T-cell (primary cell): ENCODE data around the gene CABCOCO1. TPM values are rescaled to one million over a fixed set of nuclear protein-coding genes. Genes with fewer than 3 reads are reported as not detected.

Experiments
- ATAC-seq, 4 experiments: fragments of 200-7000 bp in 3 of 4; fragments of 150-1000 bp in 1 of 4; cut with Tn5 transposase; replicated peaks in 1 of 4; 1 replicate in 3 of 4; 2 replicates in 1 of 4; pipeline ENCODE4 v1.10.0; 2021; ENCODE audit warnings: moderate library complexity in 3 of 4, mild to moderate bottlenecking in 2 of 4, moderate number of reproducible peaks in 1 of 4
- CTCF ChIA-PET, 2 donors: fragments of 300-600 bp; sonication (Branson Sonifier 250); formaldehyde crosslinking; loops; one replicate each; lab custom pipeline; 2022; ENCODE audit warnings: antibody characterized with exemption in 2 of 2; lab: Charles Lee
- POLR2A ChIA-PET, 2 donors: fragments of 300-600 bp; sonication (Branson Sonifier 250); formaldehyde crosslinking; loops; one replicate each; lab custom pipeline; 2022; ENCODE audit warnings: antibody characterized with exemption in 2 of 2; lab: Charles Lee
- DNase-seq, 35 experiments: peaks; one replicate each; pipeline versions ENCODE4 v3.0.0 to v3.0.0-alpha.2; 2013 to 2023
- H3K27ac ChIP-seq: one replicate; pipeline ENCODE4 v1.5.1; 2013; ENCODE audit warnings: low read length
- H3K27me3 ChIP-seq, 2 experiments: replicated peaks in 1 of 2; 1 replicate in 1 of 2; 2 replicates in 1 of 2; pipeline versions ENCODE4 v1.6.1 to v1.7.0; 2013; ENCODE audit warnings: low read length in 1 of 2, mixed read lengths in 1 of 2; ENCODE audit not compliant: control insufficient read depth in 2 of 2, insufficient read depth in 2 of 2; ENCODE audit errors: extremely low read depth in 1 of 2
- H3K36me3 ChIP-seq, 2 donors: 1 replicate in 1 of 2; 2 replicates in 1 of 2; pipeline versions ENCODE4 v1.6.1 to v1.7.0; 2013; ENCODE audit warnings: low read length in 1 of 2; ENCODE audit not compliant: control insufficient read depth in 2 of 2, insufficient read depth in 1 of 2; ENCODE audit errors: extremely low read depth in 1 of 2
- H3K4me1 ChIP-seq, 2 experiments: 1 replicate in 1 of 2; 2 replicates in 1 of 2; pipeline versions ENCODE4 v1.6.1 to v1.7.0; 2013; ENCODE audit warnings: low read length in 2 of 2, mixed read lengths in 1 of 2; ENCODE audit not compliant: insufficient read depth in 2 of 2, control insufficient read depth in 1 of 2; ENCODE audit errors: extremely low read depth in 1 of 2
- H3K4me3 ChIP-seq, 2 donors: 1 replicate in 1 of 2; 2 replicates in 1 of 2; pipeline versions ENCODE4 v1.5.1 to v1.7.0; 2013; ENCODE audit warnings: mild to moderate bottlenecking in 2 of 2, low read length in 1 of 2, moderate library complexity in 1 of 2; ENCODE audit not compliant: control insufficient read depth in 1 of 2; ENCODE audit errors: extremely low read depth in 1 of 2
- H3K9me3 ChIP-seq: 2 replicates; pipeline ENCODE4 v1.7.0; 2013
- H3K27ac Mint-ChIP-seq, 2 donors: one replicate each; pipeline ENCODE4 v1.8.0; 2020 to 2021; ENCODE audit warnings: mild to moderate bottlenecking in 2 of 2, mixed read lengths in 2 of 2
- H3K27me3 Mint-ChIP-seq, 2 donors: one replicate each; pipeline ENCODE4 v1.8.0; 2021 to 2022; ENCODE audit warnings: mixed read lengths in 2 of 2
- H3K36me3 Mint-ChIP-seq: one replicate; pipeline ENCODE4 v1.8.0; 2021; ENCODE audit warnings: mixed read lengths
- H3K4me1 Mint-ChIP-seq, 3 donors: one replicate each; pipeline ENCODE4 v1.8.0; 2020 to 2022; ENCODE audit warnings: mixed read lengths in 3 of 3, mild to moderate bottlenecking in 1 of 3
- H3K4me3 Mint-ChIP-seq, 3 donors: one replicate each; pipeline ENCODE4 v1.8.0; 2020 to 2022; ENCODE audit warnings: mild to moderate bottlenecking in 3 of 3, mixed read lengths in 3 of 3, moderate library complexity in 3 of 3
- H3K9me3 Mint-ChIP-seq, 3 donors: one replicate each; pipeline ENCODE4 v1.8.0; 2020 to 2022; ENCODE audit warnings: mixed read lengths in 3 of 3
- WGBS: methylation state at CpG from one replicate; pipeline ENCODE4 v1.1.5; 2013; ENCODE audit warnings: missing lambda C conversion rate; ENCODE audit not compliant: insufficient coverage; 5-methylcytosine and 5-hydroxymethylcytosine counted together
- total RNA-seq, 35 experiments: library from RNA in 6 of 35; stranded (reverse) in 6 of 35; fragments of 120-200 nt in 1 of 35; gene quantifications; one replicate each; pipeline versions ENCODE4 v1.2.1 to v1.2.4 and lab custom pipeline; 2013 to 2026

The CABCOCO1 gene
- total RNA-seq, 5 donors from 2014 or later (not counting 1 experiment from before 2014, with no cell fraction given) = not detected

- POLR2A ChIA-PET = interaction anchor here in 1 of 2 donors (0.6 kb wide), 1 partner anchor 279 kb away, joined by 3 read pairs; no protein-coding TSS in a partner anchor
- DNase-seq = no peak
- H3K4me3 ChIP-seq = no peak overlapping the region
- no peak for ATAC-seq
- H3K9me3 ChIP-seq = no peaks in the 10 kb centered on the region
- no CpG with 5 or more reads among the region's 2 CpGs for WGBS
- H3K4me1 Mint-ChIP-seq = peaks cover 7 to 9% (median 8%) of the 10 kb centered on the region in 3 donors
- no peaks in the 10 kb centered on the region for H3K27me3 Mint-ChIP-seq
- no peaks in the 10 kb centered on the region for H3K27me3 ChIP-seq
- no peak overlapping the region for H3K4me3 Mint-ChIP-seq
- H3K27ac ChIP-seq = no peak overlapping the region
- peaks cover 3 to 7% of the 10 kb centered on the region in 2 experiments for H3K4me1 ChIP-seq
- CTCF ChIA-PET = interaction anchor here in 1 of 2 donors (0.9 to 1.0 kb wide), 2 partner anchors 18 to 499 kb away, joined by 3 to 4 read pairs; no protein-coding TSS in a partner anchor
- peaks cover 4% of the 10 kb centered on the region for H3K36me3 Mint-ChIP-seq
- H3K9me3 Mint-ChIP-seq = peaks cover 3 to 6% (median 3%) of the 10 kb centered on the region in 3 donors
- H3K27ac Mint-ChIP-seq = no peak overlapping the region
- H3K36me3 ChIP-seq = no peaks in the 10 kb centered on the region
Observed at GRCh38 chr10:61746377-61746776, 83.6 kb downstream of the CABCOCO1 start.

- ChIA-PET POLR2A (no interaction called here), CTCF (interaction anchor here in 1 of 2 donors (0.7 to 1.0 kb wide), 3 partner anchors 17 to 498 kb away, joined by 3 to 4 read pairs (median 3); no protein-coding TSS in a partner anchor)
- no peak overlapping the region for H3K27ac Mint-ChIP-seq
- Histone ChIP-seq H3K27ac (no peak overlapping the region), H3K4me1 (peaks cover 12% of the 10 kb centered on the region in 2 experiments), H3K9me3 (no peaks in the 10 kb centered on the region), H3K4me3 (no peak overlapping the region), H3K36me3 (no peaks in the 10 kb centered on the region), H3K27me3 (no peaks in the 10 kb centered on the region)
- H3K36me3 Mint-ChIP-seq = peaks cover 4% of the 10 kb centered on the region
- ATAC-seq (no peak), DNase-seq (no peak)
- no peak overlapping the region for H3K4me3 Mint-ChIP-seq
- no peaks in the 10 kb centered on the region for H3K27me3 Mint-ChIP-seq
- peaks cover 3 to 6% (median 3%) of the 10 kb centered on the region in 3 donors for H3K9me3 Mint-ChIP-seq
- H3K4me1 Mint-ChIP-seq = peaks cover 17 to 19% (median 18%) of the 10 kb centered on the region in 3 donors
- no CpG with 5 or more reads among the region's 2 CpGs for WGBS
Observed at GRCh38 chr10:61747307-61747706, 84.6 kb downstream of the CABCOCO1 start.

GRCh38 chr10:61749291-61749690 is 86.6 kb downstream of the CABCOCO1 start:
- WGBS = 93% methylated on average over 3 of the region's 3 CpGs
- H3K27ac Mint-ChIP-seq = no peak overlapping the region

GRCh38 chr10:61750943-61751471 is 88.3 kb downstream of the CABCOCO1 start:
- Histone ChIP-seq H3K27me3 (no peaks in the 10 kb centered on the region), H3K36me3 (no peaks in the 10 kb centered on the region), H3K27ac (no peak overlapping the region), H3K9me3 (no peaks in the 10 kb centered on the region), H3K4me3 (no peak overlapping the region), H3K4me1 (peaks cover 12 to 17% of the 10 kb centered on the region in 2 experiments)
- ChIA-PET CTCF (interaction anchor here (0.6 to 2.5 kb wide), 28 partner anchors 9 to 1991 kb away, joined by 3 to 13 read pairs (median 4); no protein-coding TSS in a partner anchor), POLR2A (interaction anchor here in 1 of 2 donors (0.6 to 0.9 kb wide), 4 partner anchors 11 to 819 kb away, joined by 3 to 18 read pairs (median 8); no protein-coding TSS in a partner anchor)
- peaks cover 23 to 30% (median 27%) of the 10 kb centered on the region in 3 donors for H3K4me1 Mint-ChIP-seq
- no peaks in the 10 kb centered on the region for H3K9me3 Mint-ChIP-seq
- ATAC-seq (peak; percentile 83 to 99 (median 96)), DNase-seq (peak; percentile 25 to 79 (median 58))
- H3K4me3 Mint-ChIP-seq = no peak overlapping the region
- WGBS = 11% methylated on average over 1 of the region's 6 CpGs
- H3K27ac Mint-ChIP-seq = peak overlapping the region in 1 of 2 donors; percentile 16
- H3K27me3 Mint-ChIP-seq = no peaks in the 10 kb centered on the region
- no peaks in the 10 kb centered on the region for H3K36me3 Mint-ChIP-seq

More at GRCh38 chr10:61749291-61749690, 86.6 kb downstream of the CABCOCO1 start:
- Mint-ChIP-seq H3K9me3 (peaks cover 3% of the 10 kb centered on the region in 3 donors), H3K4me3 (no peak overlapping the region), H3K27me3 (no peaks in the 10 kb centered on the region), H3K4me1 (peaks cover 23 to 28% (median 27%) of the 10 kb centered on the region in 3 donors), H3K36me3 (no peaks in the 10 kb centered on the region)
- Histone ChIP-seq H3K27ac (no peak overlapping the region), H3K4me3 (no peak overlapping the region), H3K36me3 (no peaks in the 10 kb centered on the region), H3K4me1 (peaks cover 12 to 17% of the 10 kb centered on the region in 2 experiments), H3K9me3 (no peaks in the 10 kb centered on the region), H3K27me3 (no peaks in the 10 kb centered on the region)
- POLR2A ChIA-PET = interaction anchor here (0.7 kb wide), 2 partner anchors 14 to 25 kb away, joined by 4 to 7 read pairs; no protein-coding TSS in a partner anchor
- ATAC-seq = no peak
- CTCF ChIA-PET = interaction anchor here (0.6 to 2.5 kb wide), 6 partner anchors 15 to 1094 kb away, joined by 3 to 11 read pairs (median 5); no protein-coding TSS in a partner anchor
- DNase-seq = no peak

GRCh38 chr10:61751599-61751998 is 88.9 kb downstream of the CABCOCO1 start:
- Histone ChIP-seq H3K27ac (no peak overlapping the region), H3K4me3 (no peak overlapping the region), H3K36me3 (no peaks in the 10 kb centered on the region), H3K27me3 (no peaks in the 10 kb centered on the region), H3K9me3 (no peaks in the 10 kb centered on the region), H3K4me1 (peaks cover 12 to 17% of the 10 kb centered on the region in 2 experiments)
- H3K27ac Mint-ChIP-seq = peak overlapping the region in 1 of 2 donors; percentile 59
- no peaks in the 10 kb centered on the region for H3K27me3 Mint-ChIP-seq
- DNase-seq (no peak), ATAC-seq (no peak)
- H3K4me1 Mint-ChIP-seq = peaks cover 23 to 30% (median 27%) of the 10 kb centered on the region in 3 donors
- CTCF ChIA-PET = interaction anchor here (0.5 to 2.5 kb wide), 17 partner anchors 8 to 530 kb away, joined by 3 to 13 read pairs (median 5); no protein-coding TSS in a partner anchor
- no peaks in the 10 kb centered on the region for H3K9me3 Mint-ChIP-seq
- POLR2A ChIA-PET = interaction anchor here in 1 of 2 donors (0.9 kb wide), 1 partner anchor 236 kb away, joined by 18 read pairs; no protein-coding TSS in a partner anchor
- peak overlapping the region in 1 of 3 donors; percentile 35 for H3K4me3 Mint-ChIP-seq
- WGBS = no CpG with 5 or more reads among the region's 3 CpGs
- H3K36me3 Mint-ChIP-seq = no peaks in the 10 kb centered on the region
